Activated CD4-positive, alpha-beta T cell treated with anti-CD3 and anti-CD28 coated beads for 24 hours (primary cell): Measurements from ENCODE around the gene ANKEF1.

Source experiments
- DNase-seq, 2 donors: peaks; one replicate each; pipeline ENCODE4 v3.0.0-alpha.2; 2020; ENCODE audit warnings: low read depth in 2 of 2

The ANKEF1 gene

GRCh38 chr20:10080574-10080973, 45.8 kb downstream of the ANKEF1 start:
- DNase-seq, result no peak

DNA sequence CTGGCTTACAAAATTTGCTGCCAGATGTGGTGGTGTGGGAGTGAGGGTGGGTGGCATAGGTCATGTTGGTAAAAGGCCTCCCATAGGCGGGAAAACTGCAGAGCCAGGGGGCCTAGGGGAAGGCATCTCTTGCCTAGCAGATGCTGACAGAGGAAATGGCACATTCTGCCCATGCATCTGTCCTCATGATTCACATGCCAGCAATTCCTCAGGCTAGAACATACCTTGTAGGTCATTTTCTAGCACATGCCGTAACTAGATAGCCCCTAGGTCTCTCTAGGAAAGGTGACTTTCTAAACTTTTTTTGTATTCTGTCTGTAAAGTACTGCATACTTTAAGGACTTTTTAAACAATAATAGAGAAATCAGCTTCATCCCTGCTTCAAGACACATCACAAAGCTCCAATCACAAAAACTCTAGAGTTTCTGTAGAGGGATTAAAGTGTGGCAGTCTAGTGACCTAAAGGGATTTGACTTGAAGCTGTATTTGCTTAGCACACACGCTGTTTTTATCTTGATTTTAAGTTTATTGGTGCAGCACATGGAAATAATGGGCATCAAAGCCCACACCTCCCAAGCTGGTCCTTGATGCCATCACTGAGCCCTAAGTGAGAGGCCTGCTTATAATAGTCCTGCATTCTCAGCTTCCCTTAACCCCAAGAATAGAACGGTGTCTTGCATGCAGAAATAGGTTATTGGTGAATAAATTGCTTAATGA, 55.2 kb downstream of the ANKEF1 start:
- DNase-seq, result no peak

- DNase-seq, result no peak
Observed at GRCh38 chr20:10090588-10091166, 55.9 kb downstream of the ANKEF1 start.

DNA sequence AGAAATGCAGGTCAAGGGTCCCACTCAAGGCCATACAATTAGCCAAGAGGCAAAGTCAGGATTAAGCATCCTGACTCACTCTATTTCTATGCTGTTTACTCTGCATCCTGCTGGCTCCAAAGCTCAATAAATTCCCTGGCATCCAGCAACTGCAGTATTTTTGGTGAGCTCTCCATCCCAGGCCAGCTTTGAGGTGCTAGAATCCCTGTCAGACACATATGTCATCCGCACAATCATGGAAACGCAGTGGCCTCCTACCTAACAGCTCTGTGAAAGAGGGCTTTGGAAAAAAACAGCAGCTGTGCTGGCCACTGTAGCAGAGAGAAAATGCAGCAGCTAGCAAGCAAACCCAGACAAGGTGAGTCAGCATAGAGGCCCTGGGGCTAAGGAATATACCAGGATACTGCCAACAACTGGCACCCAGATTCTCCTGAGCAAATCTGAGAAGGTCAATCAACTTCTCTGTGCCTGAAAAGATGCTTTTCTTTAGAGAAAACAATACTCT, 58.4 kb downstream of the ANKEF1 start:
- no peak for DNase-seq

GRCh38 chr20:10094566-10095173, 59.9 kb downstream of the ANKEF1 start:
- DNase-seq, result no peak

GRCh38 chr20:10096790-10097189, 62.0 kb downstream of the ANKEF1 start:
- no peak for DNase-seq

DNA sequence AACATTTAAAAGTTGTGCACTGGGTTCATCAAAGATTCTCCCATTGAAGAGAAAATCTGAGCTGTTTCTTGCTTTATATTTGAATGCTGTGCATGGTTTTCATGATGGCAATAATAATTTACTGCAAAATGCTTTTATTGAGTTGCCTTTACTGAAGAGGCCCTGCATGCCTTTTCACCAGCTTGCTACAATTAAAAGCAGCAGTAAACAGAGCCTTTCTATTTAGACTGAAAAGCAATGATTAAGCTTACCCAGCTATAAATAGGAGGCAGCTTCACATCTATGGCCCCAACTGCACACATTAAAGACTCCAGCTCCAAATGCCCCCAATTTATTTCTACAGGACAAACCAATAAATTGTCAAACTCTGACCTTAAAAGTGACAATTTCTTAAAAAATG, 70.3 kb downstream of the ANKEF1 start:
- no peak for DNase-seq
